A549 (cell line): Measurements from ENCODE around the gene SCAP. TPM values are rescaled to one million over a fixed set of nuclear protein-coding genes. Genes with fewer than 3 reads are reported as not detected.
"Not testable (repeated sequence)": the region's sequence is repeated elsewhere in the genome, so short reads cannot be mapped to it uniquely, and the experiment has no call there.

Experiments
- ATAC-seq, 2 experiments: fragments of 200-7000 bp in 1 of 2; fragments of >200 bp in 1 of 2; cut with Nextera tagmentation in 1 of 2; cut with Tn5 transposase in 1 of 2; 3 replicates each; pipeline versions ENCODE4 v1.8.0 to v1.9.1; 2018 to 2020; ENCODE audit warnings: mild to moderate bottlenecking in 1 of 2, moderate library complexity in 1 of 2
- CTCF ChIA-PET: fragments of 300-600 bp; sonication (Branson Sonifier 250); formaldehyde crosslinking; extraction: SDS; loops from one replicate; lab custom pipeline; 2021; ENCODE audit warnings: antibody characterized with exemption, inconsistent platforms; lab: Yijun Ruan, JAX
- POLR2A ChIA-PET: fragments of 350-600 bp; formaldehyde crosslinking; extraction: SDS; loops from one replicate; lab custom pipeline; 2021; ENCODE audit warnings: antibody characterized with exemption, inconsistent platforms; lab: Yijun Ruan, JAX
- DNase-seq, 2 experiments: peaks; one replicate each; pipeline versions ENCODE4 v3.0.0 to v3.0.0-alpha.2; 2011 to 2016; ENCODE audit warnings: low read depth in 1 of 2, low spot score in 1 of 2
- FAIRE-seq: peaks from 2 replicates; lab custom pipeline; 2011; peaks lifted over from hg19 to GRCh38; lab: Jason Lieb, UNC
- H3K27ac ChIP-seq, 2 experiments: fragments of >200 bp; sonication (Bioruptor Twin); formaldehyde crosslinking; 3 replicates each; pipeline ENCODE4 v1.5.1; 2016 to 2017
- H3K4me1 ChIP-seq: fragments of >200 bp; sonication (Bioruptor Twin); formaldehyde crosslinking; 3 replicates; pipeline ENCODE4 v1.6.1; 2016
- H3K4me2 ChIP-seq: fragments of >200 bp; sonication (Bioruptor Twin); formaldehyde crosslinking; 3 replicates; pipeline ENCODE4 v1.6.1; 2016
- H3K4me3 ChIP-seq: fragments of >200 bp; sonication (Bioruptor Twin); formaldehyde crosslinking; 3 replicates; pipeline ENCODE4 v1.5.1; 2016
- H3K9me3 ChIP-seq: fragments of >200 bp; sonication (Bioruptor Twin); formaldehyde crosslinking; 3 replicates; pipeline ENCODE4 v1.6.1; 2016
- CBX2 ChIP-seq: fragments of 200-600 bp; sonication (generic); IDR thresholded peaks from 2 replicates; pipeline ENCODE4 v1.6.1; 2016; ENCODE audit warnings: low read depth, mild to moderate bottlenecking, borderline replicate concordance
- EHF ChIP-seq: fragments of 250-450 bp; sonication (Bioruptor Pico); IDR thresholded peaks from 2 replicates; pipeline ENCODE4 v1.5.0; 2020; ENCODE audit warnings: mild to moderate bottlenecking
- ESRRA ChIP-seq: fragments of 150-350 bp; IDR thresholded peaks from 2 replicates; pipeline ENCODE4 v1.6.1; 2014; ENCODE audit warnings: mild to moderate bottlenecking, low read length, borderline replicate concordance
- HDAC2 ChIP-seq: fragments of 200-600 bp; sonication (generic); IDR thresholded peaks from 2 replicates; pipeline ENCODE4 v1.6.1; 2016
- JUN ChIP-seq, 2 experiments: fragments of >200 bp; sonication (Bioruptor Twin); formaldehyde crosslinking; IDR thresholded peaks; 2 replicates in 1 of 2; 3 replicates in 1 of 2; pipeline ENCODE4 v1.6.1; 2016 to 2017
- JUNB ChIP-seq: fragments of >200 bp; sonication (Bioruptor Twin); formaldehyde crosslinking; IDR thresholded peaks from 2 replicates; pipeline ENCODE4 v1.6.1; 2016
- KDM1A ChIP-seq: fragments of 200-600 bp; sonication (generic); IDR thresholded peaks from 2 replicates; pipeline ENCODE4 v1.6.1; 2016; ENCODE audit warnings: low read depth, mild to moderate bottlenecking
- MAFK ChIP-seq: fragments of 450-650 bp; IDR thresholded peaks from 2 replicates; pipeline ENCODE4 v1.6.1; 2014; ENCODE audit not compliant: partially characterized antibody
- PHF8 ChIP-seq: fragments of 200-600 bp; sonication (generic); IDR thresholded peaks from 2 replicates; pipeline ENCODE4 v1.6.1; 2016; ENCODE audit warnings: low read depth, mild to moderate bottlenecking, antibody characterized with exemption, moderate library complexity, borderline replicate concordance
- RAD21 ChIP-seq, 2 experiments: fragments of >200 bp in 1 of 2; sonication (Bioruptor Twin) in 1 of 2; formaldehyde crosslinking in 1 of 2; IDR thresholded peaks in 1 of 2; conservative IDR thresholded peaks in 1 of 2; 2 replicates in 1 of 2; 3 replicates in 1 of 2; pipeline ENCODE4 v1.6.1; 2012 to 2018; ENCODE audit warnings: inconsistent platforms in 1 of 2
- RFX5 ChIP-seq: fragments of 450-650 bp; IDR thresholded peaks from 2 replicates; pipeline ENCODE4 v1.7.1; 2014; ENCODE audit warnings: antibody characterized with exemption, mild to moderate bottlenecking, moderate library complexity
- SMC3 ChIP-seq: fragments of >200 bp; sonication (Bioruptor Twin); formaldehyde crosslinking; IDR thresholded peaks from 3 replicates; pipeline ENCODE4 v1.6.1; 2018; ENCODE audit warnings: inconsistent platforms
- SREBF2 ChIP-seq: fragments of 450-650 bp; IDR thresholded peaks from 2 replicates; pipeline ENCODE4 v1.6.1; 2014; ENCODE audit warnings: mild to moderate bottlenecking, moderate library complexity
- TFCP2L1 ChIP-seq: fragments of 250-450 bp; sonication (Bioruptor Pico); IDR thresholded peaks from 2 replicates; pipeline ENCODE4 v1.5.0; 2021; ENCODE audit warnings: mild to moderate bottlenecking
- TP53 ChIP-seq: fragments of 250-450 bp; sonication (Bioruptor Pico); IDR thresholded peaks from 2 replicates; pipeline ENCODE4 v1.5.0; 2021; ENCODE audit warnings: mild to moderate bottlenecking, moderate library complexity
- WGBS: methylation state at CpG from one replicate; pipeline ENCODE4 v1.1.6; 2017; ENCODE audit errors: missing lambda C conversion rate; 5-methylcytosine and 5-hydroxymethylcytosine counted together
- polyA plus RNA-seq, 4 experiments: library from polyadenylated mRNA; depleted of rRNA in 3 of 4; stranded (reverse); fragments of >200 nt; fragmentation: RNase III in 1 of 4; extraction: RNeasy Plus Mini Kit Qiagen cat#74134 plus additional on column Dnase treatment in 1 of 4; gene quantifications; 2 replicates in 3 of 4; 3 replicates in 1 of 4; pipeline ENCODE4 v1.2.3, GENCODE V29; 2011 to 2017
- TF ChIP-seq, protein P1 (sequence below): fragments of >200 bp; sonication (Bioruptor Twin); formaldehyde crosslinking; IDR thresholded peaks from 2 replicates; pipeline ENCODE4 v1.6.1; 2016
- TF ChIP-seq, protein P2 (sequence below): fragments of >200 bp; sonication (Bioruptor Twin); formaldehyde crosslinking; IDR thresholded peaks from 3 replicates; pipeline ENCODE4 v1.6.1; 2016
- TF ChIP-seq, protein P3 (sequence below): IDR thresholded peaks from 2 replicates; pipeline ENCODE4 v1.6.1; 2012; ENCODE audit warnings: low read depth, borderline replicate concordance
- TF ChIP-seq, protein P4 (sequence below): fragments of 250-450 bp; sonication (Bioruptor Pico); IDR thresholded peaks from 2 replicates; pipeline ENCODE4 v1.5.0; 2020; ENCODE audit warnings: low read depth, mild to moderate bottlenecking, moderate library complexity

The SCAP gene
- polyA plus RNA-seq, 2 of the 4 experiments (the other 2 are of a cell fraction) = 12.9 to 25.9 TPM

DNA sequence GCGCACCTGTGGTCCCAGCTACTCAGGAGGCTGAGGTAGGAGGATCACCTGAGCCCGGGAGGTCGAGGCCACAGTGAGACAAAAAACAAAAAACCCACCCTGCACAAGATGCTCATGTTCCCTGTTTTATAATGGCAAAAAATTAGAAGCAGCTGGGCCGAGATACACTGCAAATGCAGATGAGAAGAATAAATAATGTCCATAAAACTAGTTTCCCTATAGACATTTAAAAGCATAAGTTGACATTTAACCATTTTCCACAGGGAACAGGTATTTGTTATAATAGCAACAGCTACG lies 537 bp upstream of the SCAP start:
- 0 out of 2 replicates have a peak, but pooled peaks have one; percentile 7 for TF ChIP-seq PHF8
- no peak for TF ChIP-seq TFCP2L1
- TF ChIP-seq, all 56 proteins: peak for 1
- Histone ChIP-seq H3K4me2 (peak overlapping the region; percentile 77), H3K9me3 (no peaks in the 10 kb centered on the region), H3K4me1 (no peaks in the 10 kb centered on the region; the same call in 2 of the 3 replicates), H3K27ac (peak overlapping the region; percentile 96 to 97), H3K4me3 (peak overlapping the region; percentile 99)
- DNase-seq (no peak), FAIRE-seq (no peak), ATAC-seq (no peak)
- CTCF ChIA-PET = interaction anchor here (0.8 to 2.5 kb wide), 11 partner anchors 11 to 67 kb away, joined by 3 to 34 read pairs (median 4); no protein-coding TSS in a partner anchor
- 54% methylated on average over 5 of the region's 5 CpGs for WGBS
- POLR2A ChIA-PET = no interaction called here

DNA sequence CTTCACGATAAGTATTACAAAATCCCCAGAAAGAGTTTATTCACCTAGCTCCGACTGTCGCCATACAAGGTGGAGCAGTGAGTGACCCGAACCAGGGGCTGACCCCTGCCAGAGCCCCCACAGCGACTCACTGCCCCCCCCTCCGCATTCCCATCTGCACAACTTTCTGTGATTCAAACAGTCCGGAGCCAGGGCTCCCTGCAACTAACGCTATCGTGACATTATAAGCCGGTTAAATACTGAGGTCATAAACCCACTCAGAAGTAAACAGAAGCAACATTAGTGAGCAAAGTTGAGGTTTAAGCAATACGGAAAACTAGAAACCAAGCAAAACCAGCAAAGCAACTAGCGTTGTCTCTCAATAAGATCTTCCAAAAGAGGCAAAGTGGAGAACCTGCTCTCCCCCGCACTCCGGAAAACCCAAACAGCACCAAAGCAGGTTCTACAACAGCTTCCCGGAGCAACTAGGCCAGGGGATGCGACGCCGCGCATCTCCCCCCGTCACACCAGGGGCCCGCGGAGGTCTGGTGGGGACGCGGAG lies 642 bp downstream of the SCAP start:
- WGBS = 4% methylated on average over 15 of the region's 24 CpGs
- CTCF ChIA-PET = interaction anchor here (0.6 to 2.5 kb wide), 14 partner anchors 9 to 362 kb away, joined by 3 to 34 read pairs (median 4); no protein-coding TSS in a partner anchor
- DNase-seq (no peak), ATAC-seq (peak in 1 of 2 experiments; percentile 12; a peak in 3 of 6 replicates), FAIRE-seq (no peak)
- POLR2A ChIA-PET = interaction anchor here (1.2 kb wide), 1 partner anchor 94 kb away, joined by 3 read pairs; the partner anchor contains the start of gene PTPN23
- TF ChIP-seq PHF8 = 0 out of 2 replicates have a peak, but pooled peaks have one; percentile 39
- TF ChIP-seq RAD21 (conservative IDR thresholded peaks at IDR 0.05 in 1 of 2, IDR thresholded peaks at IDR 0.05 in 1 of 2) = no peak
- TF ChIP-seq TP53 (CRISPR knock-in tag) = no peak
- TF ChIP-seq TFCP2L1 = no peak
- TF ChIP-seq MAFK = no peak
- no peak for TF ChIP-seq ESRRA
- H3K4me2 ChIP-seq = peak overlapping the region; percentile 72
- no peaks in the 10 kb centered on the region; the same call in 2 of the 3 replicates for H3K4me1 ChIP-seq
- peak overlapping the region; percentile 99 for H3K4me3 ChIP-seq
- H3K9me3 ChIP-seq = no peaks in the 10 kb centered on the region
- peak overlapping the region; percentile 96 to 97 for H3K27ac ChIP-seq

DNA sequence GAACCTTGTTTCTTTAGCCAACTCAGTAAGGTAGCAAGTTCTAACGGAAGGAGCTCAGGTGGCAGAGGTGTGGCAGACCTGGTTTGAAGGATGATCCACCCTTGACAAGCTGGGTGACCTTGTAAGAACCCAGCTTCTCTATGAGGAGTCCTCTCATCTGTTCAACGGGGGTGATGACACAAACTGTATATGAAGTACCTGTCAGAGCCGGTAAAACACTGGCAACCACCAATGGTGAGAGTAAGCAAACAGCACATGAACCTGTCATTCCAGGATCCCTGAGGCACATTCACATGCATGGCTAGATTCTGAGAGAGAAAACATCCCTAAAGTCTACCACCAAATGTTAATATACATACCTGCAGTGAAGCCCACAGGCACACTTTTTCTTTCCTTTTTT lies 2.4 kb downstream of the SCAP start:
- no peak overlapping the region for H3K27ac ChIP-seq
- ChIA-PET CTCF (interaction anchor here (1.1 to 3.2 kb wide), 2 partner anchors 48 to 52 kb away, joined by 3 to 14 read pairs; no protein-coding TSS in a partner anchor), POLR2A (no interaction called here)
- no peaks in the 10 kb centered on the region; the same call in 2 of the 3 replicates for H3K4me1 ChIP-seq
- FAIRE-seq (no peak), ATAC-seq (no peak), DNase-seq (no peak)
- no peak overlapping the region for H3K4me3 ChIP-seq
- H3K9me3 ChIP-seq = no peaks in the 10 kb centered on the region
- 61% methylated on average over 3 of the region's 3 CpGs for WGBS
- no peak for TF ChIP-seq KDM1A
- TF ChIP-seq, protein P1, sequence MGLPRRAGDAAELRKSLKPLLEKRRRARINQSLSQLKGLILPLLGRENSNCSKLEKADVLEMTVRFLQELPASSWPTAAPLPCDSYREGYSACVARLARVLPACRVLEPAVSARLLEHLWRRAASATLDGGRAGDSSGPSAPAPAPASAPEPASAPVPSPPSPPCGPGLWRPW = no peak
- TF ChIP-seq JUN (IDR thresholded peaks at IDR 0.05) = no peak
- no peak for TF ChIP-seq HDAC2
- no peak for TF ChIP-seq RFX5
- no peak overlapping the region for H3K4me2 ChIP-seq

DNA sequence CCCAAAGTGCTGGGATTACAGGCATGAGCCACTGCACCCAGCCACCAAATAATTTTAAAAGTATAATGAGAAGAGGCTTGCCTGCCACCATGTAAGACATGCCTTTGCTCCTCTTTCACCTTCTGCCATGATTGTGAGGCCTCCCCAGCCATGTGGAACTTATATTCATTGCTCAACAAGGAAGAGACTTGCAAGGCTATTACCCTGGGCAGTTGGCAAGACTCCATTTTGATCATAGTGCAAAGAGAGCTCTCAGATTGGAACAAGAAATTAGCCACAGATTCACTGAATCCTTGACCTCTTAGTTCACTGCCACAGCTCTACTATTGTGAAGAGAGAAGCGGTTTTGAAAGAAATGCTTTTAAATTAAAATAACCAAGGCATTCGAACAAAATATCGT lies 6.1 kb downstream of the SCAP start:
- ATAC-seq (no peak), FAIRE-seq (no peak), DNase-seq (no peak)
- Histone ChIP-seq H3K9me3 (no peaks in the 10 kb centered on the region), H3K4me1 (no peaks in the 10 kb centered on the region; the same call in 2 of the 3 replicates), H3K27ac (no peak overlapping the region), H3K4me2 (no peak overlapping the region), H3K4me3 (no peak overlapping the region)
- ChIA-PET POLR2A (no interaction called here), CTCF (no interaction called here)
- 91% methylated on average over 3 of the region's 3 CpGs for WGBS
- TF ChIP-seq HDAC2 (no peak), SMC3 (no peak), RAD21 (conservative IDR thresholded peaks at IDR 0.05 in 1 of 2, IDR thresholded peaks at IDR 0.05 in 1 of 2) (no peak), CBX2 (no peak), SREBF2 (no peak), JUNB (no peak), EHF (CRISPR knock-in tag) (no peak), JUN (IDR thresholded peaks at IDR 0.05) (no peak), MAFK (no peak), KDM1A (no peak)
- TF ChIP-seq, protein P2, sequence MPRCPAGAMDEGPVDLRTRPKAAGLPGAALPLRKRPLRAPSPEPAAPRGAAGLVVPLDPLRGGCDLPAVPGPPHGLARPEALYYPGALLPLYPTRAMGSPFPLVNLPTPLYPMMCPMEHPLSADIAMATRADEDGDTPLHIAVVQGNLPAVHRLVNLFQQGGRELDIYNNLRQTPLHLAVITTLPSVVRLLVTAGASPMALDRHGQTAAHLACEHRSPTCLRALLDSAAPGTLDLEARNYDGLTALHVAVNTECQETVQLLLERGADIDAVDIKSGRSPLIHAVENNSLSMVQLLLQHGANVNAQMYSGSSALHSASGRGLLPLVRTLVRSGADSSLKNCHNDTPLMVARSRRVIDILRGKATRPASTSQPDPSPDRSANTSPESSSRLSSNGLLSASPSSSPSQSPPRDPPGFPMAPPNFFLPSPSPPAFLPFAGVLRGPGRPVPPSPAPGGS = no peak
- TF ChIP-seq, protein P3, sequence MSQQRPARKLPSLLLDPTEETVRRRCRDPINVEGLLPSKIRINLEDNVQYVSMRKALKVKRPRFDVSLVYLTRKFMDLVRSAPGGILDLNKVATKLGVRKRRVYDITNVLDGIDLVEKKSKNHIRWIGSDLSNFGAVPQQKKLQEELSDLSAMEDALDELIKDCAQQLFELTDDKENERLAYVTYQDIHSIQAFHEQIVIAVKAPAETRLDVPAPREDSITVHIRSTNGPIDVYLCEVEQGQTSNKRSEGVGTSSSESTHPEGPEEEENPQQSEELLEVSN = no peak
- TF ChIP-seq, protein P4, sequence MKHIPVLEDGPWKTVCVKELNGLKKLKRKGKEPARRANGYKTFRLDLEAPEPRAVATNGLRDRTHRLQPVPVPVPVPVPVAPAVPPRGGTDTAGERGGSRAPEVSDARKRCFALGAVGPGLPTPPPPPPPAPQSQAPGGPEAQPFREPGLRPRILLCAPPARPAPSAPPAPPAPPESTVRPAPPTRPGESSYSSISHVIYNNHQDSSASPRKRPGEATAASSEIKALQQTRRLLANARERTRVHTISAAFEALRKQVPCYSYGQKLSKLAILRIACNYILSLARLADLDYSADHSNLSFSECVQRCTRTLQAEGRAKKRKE (CRISPR knock-in tag) = no peak

DNA sequence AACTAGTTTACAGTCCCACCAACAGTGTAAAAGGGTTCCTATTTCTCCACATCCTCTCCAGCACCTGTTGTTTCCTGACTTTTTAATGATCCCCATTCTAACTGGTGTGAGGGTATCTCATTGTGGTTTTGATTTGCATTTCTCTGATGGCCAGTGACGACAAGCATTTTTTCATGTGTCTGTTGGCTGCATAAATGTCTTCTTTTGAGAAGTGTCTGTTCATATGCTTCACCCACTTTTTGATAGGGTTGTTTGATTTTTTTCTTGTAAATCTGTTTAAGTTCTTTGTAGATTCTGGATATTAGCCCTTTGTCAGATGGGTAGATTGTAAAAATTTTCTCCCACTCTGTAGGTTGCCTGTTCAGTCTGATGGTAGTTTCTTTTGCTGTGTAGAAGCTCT lies 7.4 kb downstream of the SCAP start:
- CTCF ChIA-PET, DNase-seq, H3K9me3 ChIP-seq, H3K4me1 ChIP-seq, H3K4me2 ChIP-seq, H3K4me3 ChIP-seq, POLR2A ChIA-PET, FAIRE-seq, H3K27ac ChIP-seq, ATAC-seq: not testable (repeated sequence)
- WGBS = 94% methylated on average over 1 of the region's 1 CpG
